OCI-LY1 (cell line): ENCODE measurements around the gene WSCD2.

Source experiments
- H2AFZ ChIP-seq: fragments of 200-600 bp; sonication (generic), shearing (Covaris generic); 2 replicates; pipeline ENCODE4 v1.6.0; 2014; ENCODE audit warnings: antibody characterized with exemption, mild to moderate bottlenecking, low read length
- H3F3A ChIP-seq: fragments of 200-600 bp; sonication (generic), shearing (Covaris generic); 2 replicates; pipeline ENCODE4 v1.6.0; 2014; ENCODE audit warnings: mild to moderate bottlenecking, antibody characterized with exemption, low read length, moderate library complexity; ENCODE audit not compliant: insufficient read depth
- H3K27ac ChIP-seq: fragments of 200-600 bp; sonication (generic); 2 replicates; pipeline ENCODE4 v1.5.1; 2014; ENCODE audit warnings: low read length, mixed run types, mild to moderate bottlenecking, low read depth; ENCODE audit not compliant: poor library complexity, severe bottlenecking
- H3K27me3 ChIP-seq: fragments of 200-600 bp; sonication (generic); 2 replicates; pipeline ENCODE4 v1.6.0; 2014; ENCODE audit warnings: antibody characterized with exemption, mild to moderate bottlenecking, low read length, moderate library complexity; ENCODE audit not compliant: insufficient read depth
- H3K36me3 ChIP-seq: fragments of 200-600 bp; sonication (generic); 2 replicates; pipeline ENCODE4 v1.6.1; 2014; ENCODE audit warnings: mild to moderate bottlenecking, antibody characterized with exemption, low read length, moderate library complexity, mixed read lengths; ENCODE audit not compliant: insufficient read depth
- H3K4me1 ChIP-seq: fragments of 200-600 bp; sonication (generic); 2 replicates; pipeline ENCODE4 v1.5.1; 2014; ENCODE audit warnings: mild to moderate bottlenecking, low read length, moderate library complexity; ENCODE audit not compliant: insufficient read depth, severe bottlenecking
- H3K4me2 ChIP-seq: fragments of 200-600 bp; sonication (generic), shearing (Covaris generic); 2 replicates; pipeline ENCODE4 v1.6.1; 2014; ENCODE audit warnings: low read length
- H3K4me3 ChIP-seq: fragments of 200-600 bp; sonication (generic); 2 replicates; pipeline ENCODE4 v1.5.1; 2014; ENCODE audit warnings: low read length, low read depth, mild to moderate bottlenecking, mixed read lengths; ENCODE audit not compliant: poor library complexity, severe bottlenecking
- H3K79me2 ChIP-seq: fragments of 200-600 bp; shearing (Covaris generic); 2 replicates; pipeline ENCODE4 v1.6.1; 2016; ENCODE audit warnings: mixed run types, low read length, mixed read lengths; ENCODE audit not compliant: insufficient read depth
- H3K9ac ChIP-seq: fragments of 200-600 bp; sonication (generic), shearing (Covaris generic); 2 replicates; pipeline ENCODE4 v1.6.1; 2014; ENCODE audit warnings: mild to moderate bottlenecking, low read length, mixed read lengths
- H3K9me2 ChIP-seq: fragments of 200-600 bp; sonication (generic), shearing (Covaris generic); 2 replicates; pipeline ENCODE4 v1.6.1; 2014; ENCODE audit warnings: low read depth, mild to moderate bottlenecking, low read length, mixed read lengths
- H3K9me3 ChIP-seq: fragments of 200-600 bp; shearing (Covaris generic); 2 replicates; pipeline ENCODE4 v1.6.1; 2014; ENCODE audit warnings: low read length, mixed read lengths
- H4K20me1 ChIP-seq: fragments of 200-600 bp; sonication (generic), shearing (Covaris generic); 2 replicates; pipeline ENCODE4 v1.6.0; 2016; ENCODE audit warnings: mild to moderate bottlenecking, low read length; ENCODE audit not compliant: insufficient read depth
- CTCF ChIP-seq: fragments of 200-600 bp; sonication (generic), shearing (Covaris generic); IDR thresholded peaks from 2 replicates; pipeline ENCODE4 v1.5.1; 2017; ENCODE audit warnings: mild to moderate bottlenecking, antibody characterized with exemption, low read length, moderate library complexity, mixed read lengths
- EZH2 ChIP-seq: fragments of 200-600 bp; sonication (generic), shearing (Covaris generic); IDR thresholded peaks from 2 replicates; pipeline ENCODE4 v1.8.0; 2017; ENCODE audit warnings: borderline replicate concordance, mixed run types, mild to moderate bottlenecking, antibody characterized with exemption, low read length, moderate library complexity, mixed read lengths

Gene WSCD2

GRCh38 chr12:108102363-108102762 lies 26.7 kb upstream of the WSCD2 start:
- no peaks in the 10 kb centered on the region for H3K9me3 ChIP-seq
- no peak overlapping the region for H3K9ac ChIP-seq
- H3K9me2 ChIP-seq: no peaks in the 10 kb centered on the region
- no peaks in the 10 kb centered on the region for H3K4me1 ChIP-seq
- no peak overlapping the region for H3K4me3 ChIP-seq
- H3K27ac ChIP-seq: no peak overlapping the region
- no peaks in the 10 kb centered on the region for H3K27me3 ChIP-seq
- H4K20me1 ChIP-seq: no peaks in the 10 kb centered on the region
- no peaks in the 10 kb centered on the region for H3K79me2 ChIP-seq
- no peak overlapping the region for H3K4me2 ChIP-seq
- no peak for TF ChIP-seq CTCF
- TF ChIP-seq EZH2: no peak
- no peaks in the 10 kb centered on the region for H3F3A ChIP-seq
- no peak overlapping the region for H2AFZ ChIP-seq
- H3K36me3 ChIP-seq: no peaks in the 10 kb centered on the region

GRCh38 chr12:108103087-108103486 lies 26.0 kb upstream of the WSCD2 start:
- no peak overlapping the region for H3K9ac ChIP-seq
- TF ChIP-seq CTCF: no peak

GRCh38 chr12:108103517-108103916 lies 25.6 kb upstream of the WSCD2 start:
- Histone ChIP-seq H3K36me3 (no peaks in the 10 kb centered on the region), H3K9ac (no peak overlapping the region), H3K4me1 (no peaks in the 10 kb centered on the region), H3K79me2 (no peaks in the 10 kb centered on the region), H4K20me1 (no peaks in the 10 kb centered on the region), H3K4me2 (no peak overlapping the region), H3K27me3 (no peaks in the 10 kb centered on the region), H3F3A (no peaks in the 10 kb centered on the region), H2AFZ (no peak overlapping the region), H3K27ac (no peak overlapping the region), H3K9me3 (no peaks in the 10 kb centered on the region), H3K4me3 (no peak overlapping the region), H3K9me2 (no peaks in the 10 kb centered on the region)
- no peak for TF ChIP-seq EZH2
- no peak for TF ChIP-seq CTCF

More at GRCh38 chr12:108103087-108103486, 26.0 kb upstream of the WSCD2 start:
- Histone ChIP-seq H3K36me3 (no peaks in the 10 kb centered on the region), H4K20me1 (no peaks in the 10 kb centered on the region), H2AFZ (no peak overlapping the region), H3K9me2 (no peaks in the 10 kb centered on the region), H3K4me2 (no peak overlapping the region), H3K79me2 (no peaks in the 10 kb centered on the region), H3K4me1 (no peaks in the 10 kb centered on the region), H3F3A (no peaks in the 10 kb centered on the region), H3K27me3 (no peaks in the 10 kb centered on the region), H3K4me3 (no peak overlapping the region), H3K9me3 (no peaks in the 10 kb centered on the region), H3K27ac (no peak overlapping the region)
